Right lobe of liver (tissue), 6 donors: ENCODE data around the gene CUL5. TPM values are rescaled to one million over a fixed set of nuclear protein-coding genes. Genes with fewer than 3 reads are reported as not detected.

ENCODE experiments used
- ATAC-seq, 4 donors: fragments of 200-7000 bp; cut with Tn5 transposase; one replicate each; pipeline ENCODE4 v1.9.1; 2020; ENCODE audit warnings: mild to moderate bottlenecking in 4 of 4, moderate library complexity in 4 of 4
- DNase-seq, 3 donors: peaks; one replicate each; pipeline ENCODE4 v3.0.0-alpha.2; 2020
- H3K27ac ChIP-seq, 3 donors: fragments of 200-600 bp; one replicate each; pipeline ENCODE4 v1.8.0; 2022
- H3K27me3 ChIP-seq, 2 donors: fragments of 200-600 bp; one replicate each; pipeline ENCODE4 v1.8.0; 2022
- H3K36me3 ChIP-seq, 4 donors: fragments of 200-600 bp; sonication (generic) in 1 of 4; one replicate each; pipeline versions ENCODE4 v1.5.1 to v1.8.0; 2017 to 2022; ENCODE audit warnings: control low read depth in 1 of 4
- H3K4me1 ChIP-seq, 4 donors: fragments of 200-600 bp; sonication (generic) in 1 of 4; one replicate each; pipeline versions ENCODE4 v1.5.1 to v1.8.0; 2017 to 2022; ENCODE audit warnings: control low read depth in 1 of 4
- H3K4me3 ChIP-seq, 3 donors: fragments of 200-600 bp; one replicate each; pipeline ENCODE4 v1.8.0; 2022
- H3K9me3 ChIP-seq, 4 donors: fragments of 200-600 bp; sonication (generic) in 1 of 4; one replicate each; pipeline versions ENCODE4 v1.5.1 to v1.8.0; 2017 to 2022; ENCODE audit warnings: control low read depth in 1 of 4
- CTCF ChIP-seq, 4 donors: fragments of 200-600 bp in 3 of 4; fragments of 450-650 bp in 1 of 4; IDR thresholded peaks; one replicate each; pipeline versions ENCODE4 v1.5.1 to v1.8.0; 2016 to 2022; ENCODE audit warnings: antibody characterized with exemption in 4 of 4, mild to moderate bottlenecking in 2 of 4
- POLR2A ChIP-seq: fragments of 450-650 bp; IDR thresholded peaks from one replicate; pipeline ENCODE4 v1.6.1; 2017; ENCODE audit warnings: antibody characterized with exemption, mild to moderate bottlenecking
- WGBS: methylation state at CpG from one replicate; pipeline ENCODE4 v1.1.6; 2018; ENCODE audit warnings: low coverage, low lambda C conversion rate; ENCODE audit not compliant: insufficient coverage; ENCODE audit errors: missing lambda C conversion rate; 5-methylcytosine and 5-hydroxymethylcytosine counted together
- intact Hi-C, 2 donors: fragments of 100-400 bp; cut with DNase I; formaldehyde crosslinking; loops; one replicate each; pipeline versions ENCODE4 v1.11.2 to v1.14.1; 2022
- long read RNA-seq: library from polyadenylated mRNA; unstranded; transcript quantifications from one replicate; pipeline ENCODE4 v2.0.0, GENCODE V29; 2019
- total RNA-seq, 6 experiments: library from RNA; depleted of rRNA in 2 of 6; stranded (reverse); fragments of >200 nt in 2 of 6; fragmentation: NEBNext Ultra II Directional in 3 of 6; extraction: Animal tissue kit (Norgen Biotek cat#: 25700) in 3 of 6; gene quantifications; one replicate each; pipeline versions ENCODE4 v1.1.0 to v1.2.4, GENCODE V29; 2016 to 2023
- donor health status: DM: no; HTN: yes; CAD: no.
- donor health status: DM: no; HTN: no; CAD: no.
- donor health status: DM: no; HTN: no; CAD: no.
- donor health status: DM: no; HTN: yes; CAD: no.
- donor health status: DM: no; HTN: yes; CAD: no.

The CUL5 gene
- 10 to 100 TPM; 14.0 to 20.2 (median 17.8) TPM for total RNA-seq
- long read RNA-seq, partial matches to known transcripts = 12 of 12 reads
- long read RNA-seq, other reads (novel, unspliced or antisense) = 0 of 12 reads

- H3K9me3 ChIP-seq = no peaks in the 10 kb centered on the region
- H3K36me3 ChIP-seq = no peaks in the 10 kb centered on the region
- peak within 1 kb of the TSS; percentile 96 to 99 (median 98) for H3K27ac ChIP-seq
- intact Hi-C loops = no loop called here
- peak; percentile 91 to 95 (median 93) for TF ChIP-seq CTCF (IDR thresholded peaks at IDR 0.05)
- peak; percentile 74 for TF ChIP-seq POLR2A
- H3K4me1 ChIP-seq = peaks cover 0 to 27% (median 5%) of the 10 kb centered on the region in 4 donors
- peak; percentile 97 to 99 (median 98) for ATAC-seq
- DNase-seq = peak; percentile 94
- H3K4me3 ChIP-seq = peak within 1 kb of the TSS; percentile 70 to 98 (median 91)
- WGBS = under 1% methylated on average over 40 of the region's 72 CpGs
- no peaks in the 10 kb centered on the region for H3K27me3 ChIP-seq
Measured at GRCh38 chr11:108008656-108009496, at the start of gene CUL5. CUL5 (plus strand) TSS chr11:108008898; CDS start chr11:108009349, 451 bp downstream.

GRCh38 chr11:107961480-107961879 is 47.2 kb upstream of the CUL5 start:
- TF ChIP-seq POLR2A (no peak), CTCF (IDR thresholded peaks at IDR 0.05) (no peak)
- Histone ChIP-seq H3K4me1 (peaks cover 0 to 5% (median 0%) of the 10 kb centered on the region in 4 donors), H3K36me3 (no peaks in the 10 kb centered on the region), H3K9me3 (no peaks in the 10 kb centered on the region), H3K27me3 (no peaks in the 10 kb centered on the region), H3K4me3 (no peak overlapping the region), H3K27ac (no peak overlapping the region)
- intact Hi-C loops = no loop called here
- DNase-seq = no peak
- no peak for ATAC-seq
- 48% methylated on average over 3 of the region's 3 CpGs for WGBS

- Histone ChIP-seq H3K27me3 (no peaks in the 10 kb centered on the region), H3K36me3 (no peaks in the 10 kb centered on the region), H3K4me1 (peaks cover 0 to 5% (median 0%) of the 10 kb centered on the region in 4 donors), H3K27ac (no peak overlapping the region), H3K4me3 (no peak overlapping the region), H3K9me3 (no peaks in the 10 kb centered on the region)
- TF ChIP-seq CTCF (IDR thresholded peaks at IDR 0.05) = no peak
- no peak for TF ChIP-seq POLR2A
- 71% methylated on average over 1 of the region's 1 CpG for WGBS
- intact Hi-C loops = no loop called here
- no peak for DNase-seq
- no peak for ATAC-seq
Measured at GRCh38 chr11:107962181-107962580, 46.5 kb upstream of the CUL5 start.

GRCh38 chr11:107963091-107963490 is 45.6 kb upstream of the CUL5 start:
- Histone ChIP-seq H3K4me1 (no peaks in the 10 kb centered on the region), H3K9me3 (no peaks in the 10 kb centered on the region), H3K27ac (no peak overlapping the region), H3K27me3 (no peaks in the 10 kb centered on the region), H3K36me3 (no peaks in the 10 kb centered on the region), H3K4me3 (no peak overlapping the region)
- intact Hi-C loops = no loop called here
- DNase-seq (no peak), ATAC-seq (no peak)
- 35% methylated on average over 7 of the region's 8 CpGs for WGBS
- no peak for TF ChIP-seq CTCF (IDR thresholded peaks at IDR 0.05)
- no peak for TF ChIP-seq POLR2A
